T-helper 22 cell (primary cell): ENCODE results near the gene EN1.

Source experiments
- DNase-seq: peaks from one replicate; pipeline ENCODE4 v3.0.0-alpha.2; 2020; ENCODE audit warnings: low read depth

Gene EN1

DNA sequence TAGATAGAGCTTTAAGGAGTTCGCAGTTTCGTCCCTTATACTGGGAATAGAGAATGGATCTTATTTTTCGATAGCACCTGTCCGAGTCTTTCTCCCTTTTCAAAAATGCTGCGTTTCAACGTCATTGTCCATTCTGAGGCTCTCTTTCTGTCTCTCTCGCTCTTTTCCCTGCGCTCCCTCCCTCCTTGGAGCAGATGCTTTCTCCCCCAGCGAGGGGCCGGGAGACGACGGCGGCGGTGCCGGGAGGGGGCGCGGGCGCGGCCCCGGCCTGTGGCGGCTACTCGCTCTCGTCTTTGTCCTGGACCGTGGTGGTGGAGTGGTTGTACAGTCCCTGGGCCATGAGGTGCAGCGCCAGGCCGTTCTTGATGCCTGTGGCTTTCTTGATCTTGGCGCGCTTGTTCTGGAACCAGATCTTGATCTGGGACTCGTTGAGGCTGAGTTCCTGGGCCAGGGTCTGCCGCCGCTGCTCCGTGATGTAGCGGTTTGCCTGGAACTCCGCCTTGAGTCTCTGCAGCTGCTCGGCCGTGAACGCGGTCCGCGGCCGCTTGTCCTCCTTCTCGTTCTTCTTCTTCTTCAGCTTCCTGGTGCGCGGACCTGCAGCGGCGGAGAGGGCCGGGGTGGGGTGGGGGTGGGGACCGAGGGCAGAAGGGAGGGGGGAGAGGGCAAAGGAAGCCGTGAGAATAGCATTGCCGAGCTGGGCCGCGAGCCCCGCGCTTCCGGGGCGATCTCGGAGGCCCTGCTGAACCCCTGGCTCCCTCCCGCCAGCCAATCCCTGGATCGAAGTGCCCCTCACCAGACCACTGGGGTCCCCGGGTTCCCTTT, 4.6 kb downstream of the EN1 start:
- DNase-seq, result no peak

DNA sequence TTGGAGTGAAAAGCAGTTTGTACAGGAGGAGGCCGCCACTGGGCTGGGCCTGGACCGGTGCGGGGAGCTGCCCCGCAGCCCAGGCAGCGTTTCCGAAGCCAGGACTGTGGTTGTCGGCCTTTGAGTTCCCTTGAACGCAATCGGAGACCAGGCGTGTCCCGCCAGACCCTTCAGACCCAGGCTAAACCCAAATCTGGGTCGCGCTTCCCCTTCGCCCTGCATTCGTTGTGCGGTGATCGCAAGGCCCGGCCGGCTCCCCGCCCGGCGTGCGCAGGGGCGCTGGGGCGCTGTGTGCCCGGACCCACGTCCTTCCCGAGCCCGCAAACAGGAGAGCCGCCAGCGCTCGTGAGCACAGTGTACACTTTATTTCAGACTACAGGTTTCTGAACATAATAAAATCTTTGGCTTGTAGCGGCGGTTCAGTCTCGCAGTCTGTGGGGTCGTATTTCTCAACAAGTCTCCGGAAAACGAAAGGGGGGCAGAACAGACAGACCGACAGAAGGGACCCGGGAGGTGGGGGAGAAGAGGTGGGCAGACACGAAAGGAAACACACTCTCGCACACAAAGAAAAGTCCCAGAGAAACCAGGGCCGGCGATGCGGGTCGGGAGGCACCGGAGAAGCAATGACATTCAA, 5.5 kb downstream of the EN1 start:
- no peak for DNase-seq

DNA sequence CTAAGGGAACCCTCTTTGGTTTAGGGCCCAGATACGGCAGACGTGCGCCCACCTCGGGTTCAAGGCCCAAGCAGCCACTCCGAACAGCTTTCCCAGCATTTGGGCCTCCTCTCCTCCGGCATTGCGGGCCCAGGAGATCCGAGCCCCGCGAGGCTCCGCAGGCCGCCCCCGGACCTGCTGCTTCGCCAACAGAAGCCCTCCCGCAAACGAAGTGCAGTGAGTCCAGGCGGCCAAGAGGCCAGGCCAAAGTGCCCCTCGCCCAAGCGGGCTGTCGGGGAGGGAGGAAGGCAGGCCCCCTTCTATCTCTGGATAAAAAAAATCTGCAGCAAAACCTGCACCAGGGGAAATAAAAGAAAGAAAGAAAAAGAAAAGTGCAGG, 6.0 kb downstream of the EN1 start:
- no peak for DNase-seq

DNA sequence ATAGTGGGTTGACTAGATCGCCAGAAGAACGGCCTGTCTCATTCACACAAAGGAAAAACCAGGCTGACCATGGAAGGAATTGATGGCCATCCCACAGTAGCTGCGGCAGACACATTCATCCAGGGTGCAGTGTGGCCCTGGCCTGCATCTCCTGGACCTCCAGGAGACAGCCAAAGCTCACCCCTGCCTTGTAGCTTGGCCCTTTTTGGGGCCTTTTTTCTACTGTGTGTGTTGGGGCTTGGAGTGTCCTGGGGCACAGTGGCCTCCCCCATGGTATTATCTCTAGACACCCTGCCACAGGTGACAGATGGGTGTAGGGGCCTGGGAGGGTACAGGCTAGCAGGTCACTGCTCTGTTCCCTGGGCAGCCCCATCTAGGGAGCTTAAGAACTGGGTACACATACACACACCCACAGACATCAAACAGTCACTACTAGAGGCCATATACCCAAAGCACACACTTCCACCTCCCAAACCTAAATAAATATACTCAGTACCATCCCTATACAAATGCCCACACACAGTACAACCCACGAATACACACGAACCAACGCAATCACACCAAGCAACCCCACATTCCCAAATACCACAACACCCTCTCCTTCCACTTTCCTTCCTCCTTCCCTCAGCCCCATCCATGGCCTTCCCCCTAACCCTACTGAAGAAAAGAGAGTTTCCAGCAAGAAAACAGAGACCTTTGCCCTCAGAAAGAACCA, 8.6 kb downstream of the EN1 start:
- DNase-seq, result no peak

DNA sequence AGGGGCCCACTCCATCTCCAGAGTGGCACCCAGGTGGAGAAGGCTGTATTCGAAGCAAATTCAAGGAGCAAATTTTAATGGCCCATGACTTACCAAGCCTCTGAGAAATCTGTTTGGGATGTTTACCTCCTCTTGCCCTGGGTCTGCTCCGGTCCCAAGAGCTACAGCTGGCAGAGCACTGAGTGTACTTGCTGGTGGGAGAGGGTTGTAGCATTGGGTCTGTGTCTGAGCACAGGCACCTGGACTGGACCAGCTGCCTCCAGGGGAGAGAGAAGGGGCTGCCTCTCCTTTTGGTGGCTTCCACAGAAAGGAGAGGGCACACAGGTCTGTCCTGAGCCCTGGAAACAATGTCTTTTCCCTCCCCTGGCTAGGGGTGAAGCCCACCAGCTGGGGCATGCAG, 9.8 kb downstream of the EN1 start:
- DNase-seq, result no peak

DNA sequence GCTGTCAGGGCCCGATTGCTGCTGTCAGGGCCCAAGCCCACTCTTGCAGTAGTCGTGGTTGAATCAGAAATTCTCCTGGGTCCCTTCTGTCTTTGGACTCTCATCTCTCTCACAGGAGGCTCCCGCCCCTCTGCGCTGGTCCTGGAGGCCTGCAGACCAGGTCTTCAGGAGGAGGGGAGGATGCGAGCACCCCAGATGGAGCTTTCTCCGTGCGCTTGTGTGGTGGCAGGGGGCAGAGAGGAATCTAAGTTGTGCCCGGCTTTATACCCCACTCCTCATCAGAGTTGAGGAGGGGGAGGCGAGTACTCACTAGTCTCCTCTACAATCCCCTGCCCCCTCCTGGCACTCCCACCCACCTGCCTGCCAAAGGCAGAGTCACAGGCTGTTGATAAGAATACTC, 10.4 kb downstream of the EN1 start:
- no peak for DNase-seq

DNA sequence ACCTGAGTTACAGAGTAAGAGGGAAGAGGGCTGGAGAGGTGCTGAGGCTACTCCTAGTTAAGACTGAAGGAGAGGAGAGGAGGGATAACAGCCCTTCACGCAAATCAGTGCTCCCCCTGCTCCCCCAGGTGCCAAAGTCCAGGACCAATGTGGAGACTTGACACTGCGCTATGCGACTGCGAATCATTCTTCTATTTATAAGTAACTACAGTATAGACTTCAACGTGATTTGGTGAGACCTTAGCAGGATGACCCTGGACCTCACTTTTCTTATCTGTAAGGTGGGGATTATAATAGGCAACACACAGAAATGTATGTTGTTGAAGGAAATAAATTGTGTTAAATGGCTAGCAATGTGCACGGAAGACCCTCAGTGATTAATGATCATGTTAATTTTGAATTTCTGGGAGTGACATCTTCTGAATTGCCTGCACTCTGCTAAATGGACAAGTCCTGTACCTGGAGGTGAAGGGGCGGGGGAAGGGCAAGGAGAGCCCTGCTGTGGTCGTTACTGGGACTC, 11.0 kb downstream of the EN1 start:
- DNase-seq, result no peak

DNA sequence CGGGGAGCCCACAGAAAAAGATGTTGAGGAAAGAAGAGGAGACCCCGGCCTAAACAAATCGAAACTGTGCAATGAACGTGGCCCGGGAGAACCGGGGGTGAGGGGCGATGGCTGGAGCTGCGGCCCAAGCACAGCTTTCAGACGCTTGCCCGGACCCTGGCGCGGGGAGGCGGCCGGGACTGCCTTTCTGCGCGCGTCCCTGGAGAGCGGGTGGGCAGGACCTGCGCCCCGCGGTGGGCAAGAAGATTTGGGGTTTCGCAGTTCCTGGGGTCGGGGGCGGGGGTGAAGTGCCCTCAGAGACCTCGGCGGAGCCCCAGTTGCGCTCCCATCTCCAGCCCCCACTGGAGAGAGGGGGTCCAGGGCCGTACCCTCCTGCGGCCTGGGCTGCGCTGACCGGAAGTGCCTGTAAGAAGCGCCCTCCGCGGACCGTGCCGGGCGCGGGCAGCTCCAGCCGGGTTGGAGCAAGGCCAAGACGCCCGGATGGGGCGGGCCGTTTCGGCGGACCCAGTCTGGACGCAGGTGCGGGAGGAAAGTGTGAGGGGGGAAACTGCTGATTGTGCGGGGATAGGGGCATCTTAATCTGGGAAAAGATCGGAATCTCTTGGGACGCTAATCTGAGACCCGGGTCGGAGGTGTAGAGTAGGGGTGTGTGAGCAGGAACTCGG, 11.6 kb downstream of the EN1 start:
- no peak for DNase-seq

DNA sequence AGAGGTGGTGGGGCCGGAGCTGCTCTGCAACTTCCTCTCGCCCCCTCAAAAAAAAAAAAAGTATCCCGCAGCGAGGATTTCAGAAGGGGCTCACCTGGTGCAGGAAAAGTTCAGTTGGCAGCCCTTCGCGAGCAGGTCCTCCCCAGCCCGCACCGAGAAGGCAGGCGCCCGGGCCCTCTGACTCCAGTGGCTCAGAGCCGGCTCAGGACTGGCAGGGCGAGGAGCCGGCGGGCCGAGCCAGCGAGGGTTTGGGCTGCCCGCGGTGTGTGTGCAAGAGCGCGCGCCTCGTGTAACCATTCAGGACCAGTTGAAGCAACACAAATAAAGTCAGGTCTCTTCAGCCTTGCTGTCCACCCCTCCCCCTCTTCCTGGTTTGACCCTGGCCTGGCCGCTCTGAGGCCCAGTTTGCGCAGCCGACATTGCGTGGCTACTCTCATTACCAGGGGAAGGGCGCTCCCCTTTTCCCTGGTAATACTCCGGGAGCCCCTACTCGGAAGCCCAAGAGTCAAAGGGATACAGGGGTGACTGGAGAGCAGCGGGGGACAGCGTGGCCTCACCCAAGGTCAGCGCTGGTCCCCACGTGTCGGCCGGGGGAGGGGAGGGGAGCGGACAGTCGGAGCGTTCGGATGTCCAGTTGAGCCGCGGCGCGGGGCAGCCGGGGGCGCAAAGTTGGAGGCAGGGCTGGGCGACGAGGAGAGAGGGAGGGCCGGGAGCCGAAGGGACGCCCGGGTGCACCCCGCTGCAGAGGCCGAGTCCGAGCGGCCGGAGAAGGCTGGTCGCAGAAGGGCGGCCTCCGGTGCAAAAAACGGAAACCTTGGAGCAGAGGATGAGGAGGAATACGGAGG, 12.3 kb downstream of the EN1 start:
- no peak for DNase-seq

DNA sequence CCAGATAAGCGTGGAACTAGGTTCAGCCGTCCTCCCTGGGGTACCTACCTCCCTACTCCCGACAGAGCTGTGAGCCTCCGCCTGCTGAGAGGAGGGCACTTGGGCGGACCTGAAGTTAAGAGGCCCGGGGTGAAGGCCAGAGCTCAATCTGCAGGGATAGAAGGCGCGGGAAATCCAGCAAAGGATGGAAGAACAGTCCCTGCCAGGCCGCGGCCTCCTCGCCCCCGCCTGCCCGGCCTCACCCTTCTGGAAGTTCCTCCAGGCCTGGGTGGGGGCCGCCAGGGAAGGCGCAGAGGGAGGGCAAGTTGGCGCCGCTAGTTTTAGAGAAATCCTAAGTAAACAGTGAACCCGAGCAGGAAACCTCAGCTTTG, 13.0 kb downstream of the EN1 start:
- DNase-seq, result no peak

DNA sequence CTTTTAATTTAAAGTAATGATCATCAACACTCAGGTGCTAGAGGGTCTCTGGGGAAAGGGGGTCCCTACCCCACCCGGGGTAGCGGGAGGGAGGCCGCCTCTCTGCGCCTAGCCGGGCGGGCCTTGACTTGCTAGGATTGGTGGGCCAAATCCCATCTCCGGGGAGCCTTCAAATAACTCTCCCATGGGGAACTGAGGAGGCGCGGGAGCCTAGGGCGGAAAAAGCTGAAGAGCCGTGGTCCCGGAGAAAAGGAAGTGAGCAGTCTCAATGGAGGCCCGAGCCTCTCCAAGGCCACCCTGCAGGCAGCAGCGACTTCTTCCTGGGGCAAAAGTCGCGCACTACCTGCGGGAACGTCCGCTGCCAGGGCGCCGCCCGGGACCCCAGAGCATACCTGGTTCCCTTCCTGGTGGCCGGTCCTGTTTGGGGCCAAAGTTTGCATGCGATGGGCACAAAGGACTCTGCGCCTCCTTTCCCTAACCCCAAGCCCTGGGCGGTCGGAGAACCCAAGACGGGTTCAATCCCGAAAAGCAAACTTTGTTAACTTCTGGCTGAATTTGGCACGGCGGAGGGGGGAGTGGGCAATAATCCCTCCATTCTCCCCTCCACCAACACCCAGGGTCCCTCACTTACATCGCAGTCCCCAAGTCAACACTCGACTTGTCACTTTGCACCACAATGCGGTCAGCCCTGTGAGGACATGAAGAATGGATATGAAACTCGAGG, 13.6 kb downstream of the EN1 start:
- DNase-seq, result no peak

DNA sequence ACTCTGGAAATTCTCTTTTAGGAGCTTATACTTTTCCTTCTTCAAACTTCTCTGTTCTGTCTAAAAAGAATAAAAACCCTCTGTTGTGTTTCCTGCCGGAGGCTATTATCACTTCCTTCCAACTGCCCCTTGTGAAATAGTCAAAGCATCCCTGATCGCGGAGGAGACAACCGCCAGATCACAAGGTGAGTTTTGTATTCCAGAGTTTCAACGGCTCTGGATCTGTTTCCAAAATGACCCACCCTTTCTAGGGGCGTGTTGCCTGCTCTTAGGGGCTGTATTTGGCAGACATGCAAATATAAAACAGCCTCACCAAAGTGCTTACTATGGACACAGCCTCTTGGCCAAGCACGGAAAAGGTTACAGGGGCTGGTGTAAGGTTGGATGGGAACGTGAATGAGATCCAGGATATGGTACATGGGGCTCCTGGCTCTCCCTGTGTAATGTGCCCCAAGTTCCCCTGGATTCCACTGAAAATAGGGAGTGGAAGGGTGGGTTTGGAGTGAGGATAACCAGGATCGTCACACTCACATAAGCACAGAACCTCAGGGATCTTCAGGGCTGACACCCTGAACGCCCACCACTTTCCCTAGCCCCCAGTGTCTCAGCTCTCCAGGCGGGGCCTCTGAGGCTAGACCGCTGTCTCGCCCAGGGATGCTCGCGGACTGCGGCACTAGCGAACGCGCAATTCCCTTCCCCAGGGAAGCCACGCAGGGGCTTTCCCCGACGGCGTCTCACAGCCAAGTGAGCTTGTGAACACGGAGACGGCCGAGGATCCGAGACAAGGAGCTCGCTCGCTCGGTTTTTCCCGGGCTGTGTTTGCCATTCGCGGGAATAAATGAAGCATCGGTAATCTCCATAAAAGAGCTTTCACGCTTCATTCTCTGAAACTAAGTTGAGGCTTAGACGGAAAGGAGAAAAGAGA, 14.4 kb downstream of the EN1 start:
- DNase-seq, result no peak

DNA sequence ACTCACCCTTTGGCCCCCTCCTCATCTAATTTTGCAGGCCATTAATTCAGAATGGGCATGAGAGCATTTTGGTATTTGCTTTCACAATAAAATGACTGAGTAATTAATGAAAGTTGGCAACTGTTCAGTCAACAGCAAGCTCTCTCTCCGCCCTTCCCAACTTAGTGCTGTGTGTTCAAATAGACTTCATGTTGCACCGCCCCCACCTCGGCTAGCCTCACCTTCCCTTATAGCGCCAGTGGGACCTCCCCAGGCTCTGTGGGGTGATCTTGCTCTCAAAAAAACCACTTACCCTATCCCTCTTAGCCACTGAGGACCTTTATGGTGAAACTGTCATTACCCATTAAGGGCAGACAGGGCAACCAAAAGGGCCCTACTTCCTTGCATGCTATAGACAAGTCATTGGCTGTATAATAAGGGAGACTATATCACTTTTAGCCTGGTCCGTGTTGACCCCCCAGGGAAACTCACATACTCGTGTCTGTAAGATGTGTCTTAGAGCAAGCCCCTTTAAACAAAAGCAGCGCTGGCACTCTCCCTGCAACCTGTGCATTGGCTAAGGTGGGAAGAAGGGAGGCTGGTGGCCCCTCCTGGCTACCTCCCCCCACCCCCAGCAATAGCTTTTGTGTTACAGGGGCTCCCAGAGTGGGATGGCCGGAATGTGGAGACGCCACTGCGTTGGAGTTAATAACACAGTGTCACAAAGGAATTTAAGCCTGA, 15.2 kb downstream of the EN1 start:
- DNase-seq, result no peak

DNA sequence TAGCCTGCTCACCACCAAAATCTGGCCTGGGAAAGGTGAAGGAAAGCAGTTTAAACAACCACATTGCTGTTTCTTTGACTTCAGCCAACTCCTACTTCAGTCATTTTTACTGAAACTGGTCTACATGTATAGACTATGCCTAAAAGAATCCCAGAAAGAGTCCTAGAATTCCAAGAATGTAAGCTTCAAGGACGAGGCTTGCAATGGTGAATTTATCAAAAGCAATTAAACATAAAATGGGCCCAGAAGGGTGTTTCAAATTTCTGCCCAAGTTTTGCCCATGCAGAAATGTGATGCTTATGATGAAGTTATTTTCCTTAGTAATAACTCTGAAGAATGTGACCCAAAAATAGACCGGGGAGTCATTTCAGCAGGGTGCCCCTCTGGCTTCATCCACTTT, 16.6 kb downstream of the EN1 start:
- no peak for DNase-seq

DNA sequence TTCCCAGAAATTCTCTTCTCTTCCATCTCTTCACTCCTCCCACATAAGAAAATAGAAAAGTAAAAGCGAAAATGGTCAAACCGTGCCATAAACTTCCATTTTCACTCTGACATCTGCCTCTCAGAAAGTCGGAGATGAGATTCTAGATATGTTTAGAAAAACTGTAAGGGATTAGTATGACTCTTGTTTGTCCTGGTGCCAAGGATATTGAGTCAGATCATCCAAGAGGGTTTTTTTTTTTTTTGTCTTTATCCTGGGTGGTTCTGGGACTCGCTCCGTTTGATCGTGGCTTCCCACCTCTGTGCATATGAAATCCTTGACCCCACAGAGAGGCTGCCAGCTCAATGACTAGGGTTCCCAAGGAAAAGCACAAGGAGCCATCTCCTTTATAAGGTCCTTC, 17.3 kb downstream of the EN1 start:
- no peak for DNase-seq

DNA sequence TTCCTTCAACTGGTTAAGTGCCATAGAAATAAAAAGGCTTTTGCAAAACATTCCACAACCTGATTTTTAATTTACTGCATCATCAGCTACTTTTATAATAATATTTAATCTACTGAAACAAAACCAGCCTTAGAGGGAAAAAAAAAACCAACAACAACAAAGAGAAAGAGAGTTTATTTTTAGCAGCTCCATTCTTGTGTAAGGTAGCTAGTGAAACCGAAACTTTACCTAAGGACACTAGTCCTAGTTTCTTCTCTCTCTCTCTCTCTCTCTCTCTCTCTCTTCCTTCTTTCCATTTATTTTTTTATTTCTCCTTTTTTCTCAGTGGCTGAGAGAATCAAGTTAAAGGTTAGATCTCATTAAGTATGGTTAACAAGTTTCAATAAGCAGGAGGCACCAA, 21.4 kb downstream of the EN1 start:
- DNase-seq, result no peak

DNA sequence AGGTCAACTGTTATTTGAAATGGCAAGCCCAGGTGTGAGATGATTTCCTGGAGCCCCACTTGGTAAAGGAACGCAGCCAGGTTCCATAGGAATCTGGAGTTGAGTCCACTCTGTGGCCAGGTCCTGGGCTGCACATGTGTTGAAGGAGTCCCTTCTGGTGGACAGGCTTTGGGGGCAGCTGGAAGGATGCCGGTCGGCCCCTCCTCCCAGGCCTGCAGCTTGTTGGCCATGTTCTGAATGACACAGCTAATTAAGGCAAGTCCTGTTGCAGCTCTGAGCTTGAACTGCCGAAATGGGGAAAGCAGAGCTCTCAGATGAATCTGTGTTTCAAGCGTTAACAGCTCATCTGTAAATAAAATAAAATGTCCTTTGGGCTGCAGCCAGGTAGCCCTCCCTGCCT, 23.8 kb downstream of the EN1 start:
- no peak for DNase-seq

DNA sequence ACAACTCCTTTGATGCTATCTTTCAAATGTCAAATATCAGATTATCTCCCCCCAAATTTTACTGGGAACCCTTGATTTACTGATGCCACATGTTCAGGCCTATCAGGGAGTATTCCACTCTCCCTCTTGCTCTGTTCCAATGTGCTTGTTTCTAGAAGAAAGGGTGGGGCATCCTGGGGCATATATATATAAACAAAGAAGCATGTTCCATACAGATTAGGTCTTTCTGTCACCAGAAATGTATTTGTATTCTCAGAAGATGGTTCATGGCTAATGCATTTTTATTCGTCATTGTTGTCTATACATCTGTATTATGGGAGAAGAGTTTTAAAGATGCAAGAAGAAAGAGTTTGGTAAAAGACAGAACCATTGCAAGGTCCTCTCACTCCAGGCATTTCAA, 24.9 kb downstream of the EN1 start:
- DNase-seq, result no peak

DNA sequence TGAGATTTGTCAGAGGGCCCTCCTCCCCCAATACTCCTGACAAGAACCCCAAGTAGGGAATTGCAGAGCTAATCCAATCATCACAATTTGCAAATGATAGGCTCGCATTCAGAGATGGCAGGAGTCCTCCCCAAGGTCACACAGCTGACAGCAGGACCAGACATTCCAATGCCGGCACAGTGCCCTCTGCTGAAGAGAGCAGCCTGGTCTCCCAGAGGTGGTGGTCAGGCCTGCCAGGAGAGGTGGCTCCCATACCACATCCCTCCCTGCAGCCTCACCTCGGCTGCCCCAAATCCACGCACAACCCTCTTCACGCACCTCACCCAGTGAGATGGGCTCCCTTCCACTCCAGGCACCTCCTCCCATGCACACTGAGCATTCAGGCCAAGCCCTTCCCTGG, 25.4 kb downstream of the EN1 start:
- no peak for DNase-seq
